ENCODE measurements around the gene CACNB4.

Gene CACNB4

DNA sequence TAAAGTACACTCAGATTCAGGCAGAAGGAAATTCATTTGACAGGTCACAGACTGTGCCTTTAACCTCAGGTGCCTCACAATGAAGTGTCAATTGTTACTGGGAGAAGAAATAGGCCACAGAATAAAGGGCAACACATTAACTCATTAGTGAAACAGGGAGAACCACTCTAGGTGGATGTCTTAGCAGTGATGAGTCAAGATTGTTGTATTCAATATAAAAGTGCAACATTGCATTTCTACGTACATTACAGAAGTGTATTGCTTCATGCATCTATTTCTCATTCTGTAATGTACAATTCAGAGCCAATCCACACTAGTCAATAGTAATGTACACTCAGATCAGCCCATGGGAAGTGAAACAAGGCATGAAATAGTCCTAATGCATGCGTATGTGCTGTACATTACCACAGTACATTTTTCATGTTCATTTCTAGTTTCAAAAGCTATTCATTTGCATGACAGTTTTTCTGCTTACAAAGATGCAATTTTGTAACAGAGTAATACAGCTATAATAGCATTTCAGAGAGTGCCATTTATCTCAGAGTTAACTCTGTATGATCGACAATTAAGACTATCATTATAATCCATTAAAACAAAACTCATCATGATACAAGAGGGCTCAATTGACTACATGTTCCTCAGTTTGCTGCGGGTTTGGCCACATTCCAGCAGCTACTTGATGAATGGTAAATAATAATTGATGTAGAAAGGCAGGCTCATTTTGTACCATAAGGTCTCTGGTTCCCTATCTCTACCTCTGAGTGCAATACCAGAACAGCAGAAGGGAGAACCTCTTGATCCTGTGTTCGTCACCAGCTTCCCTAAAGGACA is 258.4 kb downstream of the CACNB4 start:
- H3K27me3 ChIP-seq (ENCODE audit: insufficient read depth, low read length) = no peaks in the 10 kb centered on the region
- H3K79me2 ChIP-seq (ENCODE audit: control insufficient read depth, insufficient read depth, low read length, unreplicated experiment) = no peaks in the 10 kb centered on the region
- H3K4me1 ChIP-seq (ENCODE audit: control insufficient read depth, insufficient read depth, low read length, unreplicated experiment) = no peaks in the 10 kb centered on the region
- H3K4me3 ChIP-seq (ENCODE audit: low read depth, low read length) = no peak overlapping the region
- H2AFZ ChIP-seq (ENCODE audit: low read length, unreplicated experiment) = no peak overlapping the region
- H3K36me3 ChIP-seq (ENCODE audit: insufficient read depth, low read length) = no peaks in the 10 kb centered on the region
- no peak overlapping the region for H3K27ac ChIP-seq (ENCODE audit: low read depth, low read length)

DNA sequence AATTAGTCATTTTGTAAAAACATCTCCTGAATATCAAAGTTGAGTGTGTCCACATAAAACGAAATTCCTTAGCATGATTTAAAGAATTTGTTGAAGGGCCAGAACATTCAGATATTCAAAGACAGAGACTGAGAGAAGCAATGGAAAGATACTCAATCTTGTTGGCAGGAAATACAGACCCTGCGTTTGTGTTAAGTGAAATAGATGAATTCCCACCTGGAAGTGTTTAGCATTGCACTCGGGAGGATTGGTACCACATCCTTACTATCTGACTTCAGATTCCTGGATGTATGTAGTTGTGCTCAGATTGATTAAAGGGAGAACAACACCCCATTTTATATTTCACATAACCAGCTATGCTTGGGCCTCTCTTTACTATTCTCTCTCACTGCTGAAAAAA is 260.9 kb downstream of the CACNB4 start:
- no peaks in the 10 kb centered on the region for H3K27me3 ChIP-seq (ENCODE audit: insufficient read depth, low read length)
- no peaks in the 10 kb centered on the region for H3K4me1 ChIP-seq (ENCODE audit: control insufficient read depth, insufficient read depth, low read length, unreplicated experiment)
- no peaks in the 10 kb centered on the region for H3K36me3 ChIP-seq (ENCODE audit: insufficient read depth, low read length)
- H3K79me2 ChIP-seq (ENCODE audit: control insufficient read depth, insufficient read depth, low read length, unreplicated experiment) = no peaks in the 10 kb centered on the region
- H3K27ac ChIP-seq (ENCODE audit: low read depth, low read length) = no peak overlapping the region
- H2AFZ ChIP-seq (ENCODE audit: low read length, unreplicated experiment) = no peak overlapping the region
- H3K4me3 ChIP-seq (ENCODE audit: low read depth, low read length) = no peak overlapping the region

DNA sequence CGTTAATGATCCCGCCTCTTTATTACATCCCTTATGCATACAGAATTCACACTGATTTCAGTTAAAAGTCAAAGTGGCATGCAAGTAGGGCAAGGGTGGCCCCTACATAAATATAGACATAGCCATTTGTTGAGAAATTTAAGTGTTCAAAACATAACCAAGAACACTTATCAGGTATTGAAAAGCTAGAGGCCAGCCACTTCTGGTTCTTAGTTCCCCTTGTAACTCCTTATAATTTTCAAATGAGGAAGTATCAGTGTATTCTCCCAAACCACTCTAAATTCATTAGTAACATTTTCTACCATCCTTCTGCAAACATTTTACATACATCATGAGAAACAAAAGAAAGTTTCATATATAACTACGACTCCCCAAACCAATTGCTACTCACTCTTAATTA is 264.9 kb downstream of the CACNB4 start:
- H2AFZ ChIP-seq (ENCODE audit: low read length, unreplicated experiment) = no peak overlapping the region
- no peaks in the 10 kb centered on the region for H3K4me1 ChIP-seq (ENCODE audit: control insufficient read depth, insufficient read depth, low read length, unreplicated experiment)
- no peaks in the 10 kb centered on the region for H3K36me3 ChIP-seq (ENCODE audit: insufficient read depth, low read length)
- no peaks in the 10 kb centered on the region for H3K79me2 ChIP-seq (ENCODE audit: control insufficient read depth, insufficient read depth, low read length, unreplicated experiment)
- H3K4me3 ChIP-seq (ENCODE audit: low read depth, low read length) = no peak overlapping the region
- no peak overlapping the region for H3K27ac ChIP-seq (ENCODE audit: low read depth, low read length)
- no peaks in the 10 kb centered on the region for H3K27me3 ChIP-seq (ENCODE audit: insufficient read depth, low read length)

DNA sequence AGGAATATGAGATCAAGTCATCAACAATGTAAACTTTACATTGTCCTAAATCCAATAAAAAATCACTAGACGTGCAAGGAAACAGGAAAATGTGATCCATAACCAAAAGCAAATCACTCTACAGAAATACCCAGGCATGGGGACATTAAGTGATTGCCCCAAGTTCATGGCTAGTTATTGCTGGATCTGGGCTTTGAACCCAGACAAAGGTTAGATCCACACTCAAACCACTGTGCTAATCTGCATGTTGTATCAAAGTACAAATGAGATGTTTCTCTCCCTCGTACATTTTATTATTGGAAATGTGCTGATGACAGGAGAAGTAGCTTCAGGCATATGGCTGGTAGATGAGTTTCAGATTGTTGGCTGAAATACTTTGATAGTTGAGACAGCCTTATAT is 267.9 kb downstream of the CACNB4 start:
- Histone ChIP-seq H3K27me3 (ENCODE audit: insufficient read depth, low read length) (no peaks in the 10 kb centered on the region), H2AFZ (ENCODE audit: low read length, unreplicated experiment) (no peak overlapping the region), H3K4me3 (ENCODE audit: low read depth, low read length) (no peak overlapping the region), H3K4me1 (ENCODE audit: control insufficient read depth, insufficient read depth, low read length, unreplicated experiment) (peaks cover 4% of the 10 kb centered on the region), H3K27ac (ENCODE audit: low read depth, low read length) (no peak overlapping the region), H3K36me3 (ENCODE audit: insufficient read depth, low read length) (no peaks in the 10 kb centered on the region), H3K79me2 (ENCODE audit: control insufficient read depth, insufficient read depth, low read length, unreplicated experiment) (peaks cover 21% of the 10 kb centered on the region)

DNA sequence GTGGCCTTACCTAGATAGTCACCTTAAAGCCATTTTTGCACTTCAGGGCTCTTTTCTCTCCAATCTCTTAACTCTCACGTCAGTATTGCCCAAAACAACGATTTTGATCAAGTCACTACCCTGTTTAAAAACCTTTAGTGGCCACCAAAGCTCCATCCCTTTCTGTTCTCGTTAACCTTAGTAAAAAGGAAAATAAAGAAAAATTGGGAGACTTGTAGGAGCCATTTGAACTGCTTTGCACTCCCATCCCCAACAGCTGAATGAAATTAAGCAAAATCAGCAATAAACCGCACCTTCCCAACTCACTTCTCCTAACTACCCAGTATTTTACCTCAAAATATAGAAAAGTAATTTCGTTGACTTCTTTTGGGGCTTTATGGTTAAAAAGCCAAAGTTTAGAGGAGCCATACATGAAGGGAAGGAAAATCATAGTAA is 269.9 kb downstream of the CACNB4 start:
- H3K27me3 ChIP-seq (ENCODE audit: insufficient read depth, low read length) = no peaks in the 10 kb centered on the region
- H3K27ac ChIP-seq (ENCODE audit: low read depth, low read length) = no peak overlapping the region
- H3K79me2 ChIP-seq (ENCODE audit: control insufficient read depth, insufficient read depth, low read length, unreplicated experiment) = peaks cover 41% of the 10 kb centered on the region
- peak overlapping the region; percentile 98 for H3K4me3 ChIP-seq (ENCODE audit: low read depth, low read length)
- H2AFZ ChIP-seq (ENCODE audit: low read length, unreplicated experiment) = peak overlapping the region; percentile 99
- H3K36me3 ChIP-seq (ENCODE audit: insufficient read depth, low read length) = no peaks in the 10 kb centered on the region
- H3K4me1 ChIP-seq (ENCODE audit: control insufficient read depth, insufficient read depth, low read length, unreplicated experiment) = peaks cover 11% of the 10 kb centered on the region

DNA sequence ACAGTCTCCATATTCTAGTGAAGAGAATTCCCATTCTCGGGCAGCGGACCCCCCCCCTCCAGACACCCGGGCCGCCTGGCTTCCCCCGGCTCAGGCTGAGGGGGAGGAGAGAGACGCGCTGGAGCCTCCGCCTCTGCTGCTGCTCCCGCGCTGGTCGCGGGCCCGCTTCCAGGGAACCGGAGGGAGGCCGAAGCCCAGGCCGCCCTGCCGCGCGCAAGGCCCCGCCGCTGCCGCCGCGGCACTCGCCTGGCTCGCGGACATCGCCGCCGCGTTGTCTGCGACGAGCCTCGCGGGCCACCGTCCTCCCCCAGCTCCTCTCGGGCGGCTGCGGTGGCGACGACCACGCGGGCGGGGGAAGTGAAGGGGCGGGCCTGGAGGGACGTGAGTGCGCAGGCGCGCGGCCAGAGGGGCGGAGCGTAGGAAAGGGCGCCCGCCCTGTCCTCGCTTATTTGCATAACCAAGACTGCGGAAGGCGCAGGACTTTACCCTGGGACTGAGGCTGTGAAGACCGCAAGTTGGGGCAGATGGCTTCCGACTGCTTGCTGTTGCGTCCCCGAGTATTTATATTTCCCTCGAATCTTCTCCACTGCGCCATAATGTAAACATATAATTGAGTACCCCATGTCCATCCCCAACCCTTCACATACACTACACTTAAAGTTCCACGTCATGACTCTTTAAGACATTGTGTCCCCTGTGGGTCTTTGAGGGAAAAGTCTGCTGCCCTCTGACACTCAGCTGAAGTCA is 270.5 kb downstream of the CACNB4 start, which contains the start of gene ARL5A:
Gene ARL5A, minus strand, starts transcription at position 279 of the 747 bp plus-strand sequence. Its CDS starts 245 bp downstream, at position 34.
- Histone ChIP-seq H3K4me3 (ENCODE audit: low read depth, low read length) (peak within 1 kb of the TSS; percentile 98), H3K27me3 (ENCODE audit: insufficient read depth, low read length) (no peaks in the 10 kb centered on the region), H3K4me1 (ENCODE audit: control insufficient read depth, insufficient read depth, low read length, unreplicated experiment) (peaks cover 15% of the 10 kb centered on the region), H3K79me2 (ENCODE audit: control insufficient read depth, insufficient read depth, low read length, unreplicated experiment) (peaks cover 47% of the 10 kb centered on the region), H3K27ac (ENCODE audit: low read depth, low read length) (peak within 1 kb of the TSS; percentile 19; the same call in 1 of the 2 replicates), H2AFZ (ENCODE audit: low read length, unreplicated experiment) (peak within 1 kb of the TSS; percentile 99), H3K36me3 (ENCODE audit: insufficient read depth, low read length) (no peaks in the 10 kb centered on the region)

DNA sequence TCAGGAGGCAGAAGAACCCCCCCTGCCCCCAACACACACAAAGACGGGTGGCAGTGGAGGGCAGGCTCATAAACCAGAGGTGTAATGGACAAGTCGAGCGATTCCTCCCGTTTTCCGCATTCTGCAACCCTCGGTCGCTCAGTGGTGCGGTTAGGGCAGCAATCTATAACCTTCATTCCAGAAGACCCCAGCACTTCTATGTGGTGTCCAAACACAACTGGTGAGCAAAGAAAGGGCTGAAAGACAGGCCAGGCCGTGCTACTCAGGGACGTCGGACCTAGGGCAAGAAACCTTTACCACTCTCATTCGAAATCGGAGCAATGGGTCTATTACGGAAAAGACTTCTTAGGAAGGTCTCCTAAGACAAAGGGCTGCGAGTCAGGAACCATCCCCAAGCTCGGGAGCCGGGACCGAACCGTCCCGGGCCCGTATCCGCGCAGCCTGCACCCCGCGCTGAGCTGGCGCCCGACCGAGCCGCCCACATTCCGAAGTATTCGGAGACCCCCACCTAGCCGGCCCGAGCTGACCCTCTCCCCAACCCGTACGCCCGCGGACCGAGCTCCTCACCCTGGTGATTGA is 271.2 kb downstream of the CACNB4 start:
- peaks cover 22% of the 10 kb centered on the region for H3K4me1 ChIP-seq (ENCODE audit: control insufficient read depth, insufficient read depth, low read length, unreplicated experiment)
- H3K27ac ChIP-seq (ENCODE audit: low read depth, low read length) = peak overlapping the region; percentile 19; the same call in 1 of the 2 replicates
- peak overlapping the region; percentile 92 for H2AFZ ChIP-seq (ENCODE audit: low read length, unreplicated experiment)
- peak overlapping the region; percentile 98 for H3K4me3 ChIP-seq (ENCODE audit: low read depth, low read length)
- peaks cover 54% of the 10 kb centered on the region for H3K79me2 ChIP-seq (ENCODE audit: control insufficient read depth, insufficient read depth, low read length, unreplicated experiment)
- H3K36me3 ChIP-seq (ENCODE audit: insufficient read depth, low read length) = no peaks in the 10 kb centered on the region
- no peaks in the 10 kb centered on the region for H3K27me3 ChIP-seq (ENCODE audit: insufficient read depth, low read length)

DNA sequence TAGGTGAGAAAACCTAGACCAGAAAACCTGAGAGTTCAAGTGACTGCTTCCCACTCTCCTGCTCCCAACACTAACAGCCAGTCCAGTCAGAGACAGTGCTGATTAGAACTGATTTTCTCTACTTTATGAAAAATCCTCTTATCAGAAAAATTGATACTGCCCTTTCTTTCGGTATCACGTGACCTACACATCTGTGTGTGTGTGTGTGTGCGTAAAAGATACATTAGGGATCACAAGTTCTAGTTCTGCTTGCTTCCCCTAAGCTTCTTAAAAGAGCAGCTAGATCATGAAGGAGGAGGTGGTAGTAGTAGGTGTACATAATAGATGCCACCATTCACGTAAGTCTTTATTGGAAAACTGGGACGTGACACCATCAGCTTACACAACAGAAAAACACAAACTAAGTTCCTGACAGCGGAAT is 272.1 kb downstream of the CACNB4 start:
- H3K27me3 ChIP-seq (ENCODE audit: insufficient read depth, low read length) = no peaks in the 10 kb centered on the region
- peak overlapping the region; percentile 58 for H2AFZ ChIP-seq (ENCODE audit: low read length, unreplicated experiment)
- no peak overlapping the region for H3K27ac ChIP-seq (ENCODE audit: low read depth, low read length)
- peak overlapping the region; percentile 98 for H3K4me3 ChIP-seq (ENCODE audit: low read depth, low read length)
- H3K36me3 ChIP-seq (ENCODE audit: insufficient read depth, low read length) = no peaks in the 10 kb centered on the region
- H3K4me1 ChIP-seq (ENCODE audit: control insufficient read depth, insufficient read depth, low read length, unreplicated experiment) = peaks cover 24% of the 10 kb centered on the region
- H3K79me2 ChIP-seq (ENCODE audit: control insufficient read depth, insufficient read depth, low read length, unreplicated experiment) = peaks cover 61% of the 10 kb centered on the region

DNA sequence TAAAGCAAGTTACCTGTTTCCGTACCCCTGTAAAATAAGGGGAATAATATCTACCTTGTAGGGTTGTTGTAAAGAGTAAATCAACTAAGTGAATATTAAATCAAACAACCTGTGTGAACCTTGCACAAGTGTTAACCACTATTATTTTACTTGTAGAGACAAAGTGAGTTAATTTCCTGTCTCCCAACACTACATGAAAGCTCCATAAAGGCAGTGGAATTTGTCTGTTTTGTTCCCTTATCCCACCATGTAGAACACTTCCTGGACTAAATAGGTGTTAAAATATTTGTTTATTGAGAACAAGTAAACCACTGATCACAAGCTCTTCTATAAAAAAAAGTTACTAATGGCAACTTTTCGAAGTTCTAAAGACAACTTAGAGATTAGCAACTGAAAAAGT is 274.0 kb downstream of the CACNB4 start:
- H3K36me3 ChIP-seq (ENCODE audit: insufficient read depth, low read length) = no peaks in the 10 kb centered on the region
- H3K27ac ChIP-seq (ENCODE audit: low read depth, low read length) = no peak overlapping the region
- H3K4me3 ChIP-seq (ENCODE audit: low read depth, low read length) = no peak overlapping the region

DNA sequence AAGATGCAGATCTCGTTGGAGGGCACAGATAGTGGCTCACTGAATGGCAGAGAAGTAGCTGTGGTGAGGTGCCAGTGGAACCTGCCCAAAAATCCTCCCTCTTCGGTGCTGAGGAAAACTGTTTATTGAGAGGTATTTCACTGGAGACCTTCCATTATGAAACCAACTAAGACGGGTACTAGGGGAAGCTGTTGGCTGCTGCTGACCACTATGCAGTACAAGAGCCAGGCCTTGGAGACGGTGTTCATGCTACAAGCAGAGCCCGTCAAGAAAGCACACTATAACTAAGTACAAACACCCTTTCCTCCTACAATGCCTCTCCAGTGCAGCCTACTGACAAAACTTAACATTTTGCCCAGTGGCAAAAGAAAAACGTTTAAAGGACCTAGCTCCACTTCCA is 275.2 kb downstream of the CACNB4 start:
- Histone ChIP-seq H3K4me3 (ENCODE audit: low read depth, low read length) (no peak overlapping the region), H3K4me1 (ENCODE audit: control insufficient read depth, insufficient read depth, low read length, unreplicated experiment) (peaks cover 24% of the 10 kb centered on the region), H3K27ac (ENCODE audit: low read depth, low read length) (no peak overlapping the region), H3K27me3 (ENCODE audit: insufficient read depth, low read length) (no peaks in the 10 kb centered on the region), H3K36me3 (ENCODE audit: insufficient read depth, low read length) (no peaks in the 10 kb centered on the region), H3K79me2 (ENCODE audit: control insufficient read depth, insufficient read depth, low read length, unreplicated experiment) (peaks cover 86% of the 10 kb centered on the region), H2AFZ (ENCODE audit: low read length, unreplicated experiment) (no peak overlapping the region)

More for the DNA sequence above, 274.0 kb downstream of the CACNB4 start:
- Histone ChIP-seq H2AFZ (ENCODE audit: low read length, unreplicated experiment) (no peak overlapping the region), H3K27me3 (ENCODE audit: insufficient read depth, low read length) (no peaks in the 10 kb centered on the region), H3K4me1 (ENCODE audit: control insufficient read depth, insufficient read depth, low read length, unreplicated experiment) (peaks cover 24% of the 10 kb centered on the region), H3K79me2 (ENCODE audit: control insufficient read depth, insufficient read depth, low read length, unreplicated experiment) (peaks cover 75% of the 10 kb centered on the region)
